Measurements from ENCODE around the gene COMT.

Gene COMT

GRCh38 chr22:19951346-19951745, 9.8 kb downstream of the COMT start:
- no peak overlapping the region for H3K4me3 Mint-ChIP-seq
- H3K27me3 Mint-ChIP-seq: no peaks in the 10 kb centered on the region
- H3K9me3 Mint-ChIP-seq: no peaks in the 10 kb centered on the region
- peaks cover 30% of the 10 kb centered on the region for H3K4me1 Mint-ChIP-seq (ENCODE audit: low read depth)
- H3K36me3 Mint-ChIP-seq (ENCODE audit: low read depth): peaks cover 34% of the 10 kb centered on the region
- H3K27ac Mint-ChIP-seq: no peak overlapping the region

GRCh38 chr22:19955241-19956128, 13.9 kb downstream of the COMT start:
- H3K9me3 Mint-ChIP-seq: no peaks in the 10 kb centered on the region

DNA sequence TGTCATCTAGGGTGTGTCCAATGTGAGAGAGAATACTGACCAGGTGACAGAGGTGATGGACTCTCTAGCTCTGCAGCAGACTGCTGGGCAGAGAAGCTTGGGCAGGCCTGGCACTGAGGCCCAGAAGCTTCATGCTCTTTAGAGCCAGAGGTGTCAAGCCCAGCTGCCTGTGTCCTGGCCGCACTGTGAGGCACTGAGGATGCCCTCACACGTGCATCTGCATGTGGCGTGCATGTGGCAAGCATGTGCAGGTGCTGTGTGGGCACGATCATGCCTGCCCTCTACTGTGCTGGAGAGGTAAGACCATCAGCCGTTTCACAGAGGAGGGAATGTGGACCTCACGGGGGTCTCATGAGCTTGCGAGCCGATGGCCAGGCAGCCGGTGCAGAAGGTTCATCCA, 15.9 kb downstream of the COMT start:
- H3K27me3 Mint-ChIP-seq: no peaks in the 10 kb centered on the region
- H3K9me3 Mint-ChIP-seq: no peaks in the 10 kb centered on the region
- H3K4me1 Mint-ChIP-seq (ENCODE audit: low read depth): peaks cover 19% of the 10 kb centered on the region
- no peak overlapping the region for H3K27ac Mint-ChIP-seq
- peaks cover 6% of the 10 kb centered on the region for H3K36me3 Mint-ChIP-seq (ENCODE audit: low read depth)
- H3K4me3 Mint-ChIP-seq: no peak overlapping the region

More at GRCh38 chr22:19955241-19956128, 13.9 kb downstream of the COMT start:
- H3K4me3 Mint-ChIP-seq: no peak overlapping the region
- peak overlapping the region; percentile 68 for H3K27ac Mint-ChIP-seq
- no peaks in the 10 kb centered on the region for H3K27me3 Mint-ChIP-seq
- peaks cover 16% of the 10 kb centered on the region for H3K36me3 Mint-ChIP-seq (ENCODE audit: low read depth)
- H3K4me1 Mint-ChIP-seq (ENCODE audit: low read depth): peaks cover 16% of the 10 kb centered on the region

DNA sequence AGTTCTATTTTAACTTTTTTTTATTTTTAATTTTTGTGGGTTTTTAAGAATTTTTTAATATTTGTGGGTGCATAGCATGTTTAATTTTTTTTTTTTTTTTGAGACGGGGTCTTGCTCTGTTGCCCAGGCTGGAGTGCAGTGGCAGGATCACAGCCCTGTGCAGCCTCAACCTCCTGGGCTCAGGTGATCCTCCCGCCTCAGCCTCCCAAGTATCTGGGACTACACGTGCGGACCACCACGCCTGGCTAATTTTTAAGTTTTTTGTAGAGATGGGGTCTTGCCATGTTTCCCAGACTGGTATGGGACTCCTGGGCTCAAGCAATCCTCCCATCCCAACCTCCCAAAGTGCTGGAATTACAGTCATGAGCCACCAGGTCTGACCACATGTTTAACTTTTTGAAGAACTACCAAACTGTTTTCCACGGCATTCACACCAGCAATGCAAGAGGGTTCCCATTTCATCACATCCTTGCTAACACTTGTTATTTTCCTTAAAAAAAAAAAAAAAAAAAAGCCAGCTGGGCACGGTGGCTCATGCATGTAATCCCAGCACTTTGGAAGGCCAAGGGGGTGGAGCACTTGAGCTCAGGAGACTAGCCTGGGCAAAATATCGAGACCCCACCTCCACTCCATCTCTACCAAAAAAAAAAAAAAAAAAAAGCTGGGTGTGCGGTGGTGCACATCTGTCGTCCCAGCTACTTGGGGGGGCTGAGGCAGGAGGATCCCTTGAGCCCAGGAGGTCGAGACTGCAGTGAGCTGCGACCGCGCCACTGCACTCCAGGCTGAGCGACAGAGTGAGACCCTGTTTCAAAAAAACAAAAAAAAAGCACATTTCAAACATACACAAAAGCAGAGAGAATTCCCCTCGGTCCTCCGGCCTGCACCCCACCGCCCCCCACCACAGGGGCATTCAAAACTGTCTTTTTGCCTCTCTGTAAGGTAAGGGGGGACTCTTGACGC, 16.8 kb downstream of the COMT start:
- Mint-ChIP-seq H3K27ac (no peak overlapping the region), H3K4me3 (no peak overlapping the region)

DNA sequence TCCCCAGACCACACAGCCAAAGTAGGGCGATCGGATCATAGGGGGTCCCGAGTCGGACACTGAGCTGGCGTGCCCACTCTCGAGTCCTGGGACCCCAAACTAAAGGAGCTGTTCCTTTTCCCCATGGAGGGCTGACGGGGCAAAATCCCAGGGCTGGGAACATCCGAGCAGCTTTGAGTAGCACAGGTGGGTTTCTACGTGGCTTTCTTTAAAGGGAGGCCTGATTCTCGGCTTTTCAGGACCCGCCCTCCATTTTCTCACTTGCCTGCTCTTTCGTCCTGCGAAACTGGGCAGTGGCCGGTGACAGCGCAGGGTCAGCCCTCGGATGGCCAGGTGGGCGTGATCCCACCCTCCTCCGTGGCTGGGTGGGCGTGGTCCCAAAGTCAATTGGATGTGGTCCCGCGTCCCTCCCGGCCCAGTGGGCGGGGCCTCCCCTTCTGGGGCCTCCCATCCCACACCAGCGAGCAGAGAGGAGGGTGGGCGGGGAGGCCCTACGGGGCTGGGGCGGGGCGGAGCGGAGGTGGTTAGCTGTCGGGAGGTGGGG, 17.5 kb downstream of the COMT start:
- Mint-ChIP-seq H3K27ac (no peak overlapping the region), H3K27me3 (no peaks in the 10 kb centered on the region), H3K4me3 (no peak overlapping the region), H3K4me1 (ENCODE audit: low read depth) (peaks cover 22% of the 10 kb centered on the region), H3K36me3 (ENCODE audit: low read depth) (peaks cover 6% of the 10 kb centered on the region), H3K9me3 (no peaks in the 10 kb centered on the region)

More for the DNA sequence above, 16.8 kb downstream of the COMT start:
- no peaks in the 10 kb centered on the region for H3K27me3 Mint-ChIP-seq
- H3K4me1 Mint-ChIP-seq (ENCODE audit: low read depth): peaks cover 22% of the 10 kb centered on the region
- H3K9me3 Mint-ChIP-seq: no peaks in the 10 kb centered on the region
- H3K36me3 Mint-ChIP-seq (ENCODE audit: low read depth): peaks cover 6% of the 10 kb centered on the region

DNA sequence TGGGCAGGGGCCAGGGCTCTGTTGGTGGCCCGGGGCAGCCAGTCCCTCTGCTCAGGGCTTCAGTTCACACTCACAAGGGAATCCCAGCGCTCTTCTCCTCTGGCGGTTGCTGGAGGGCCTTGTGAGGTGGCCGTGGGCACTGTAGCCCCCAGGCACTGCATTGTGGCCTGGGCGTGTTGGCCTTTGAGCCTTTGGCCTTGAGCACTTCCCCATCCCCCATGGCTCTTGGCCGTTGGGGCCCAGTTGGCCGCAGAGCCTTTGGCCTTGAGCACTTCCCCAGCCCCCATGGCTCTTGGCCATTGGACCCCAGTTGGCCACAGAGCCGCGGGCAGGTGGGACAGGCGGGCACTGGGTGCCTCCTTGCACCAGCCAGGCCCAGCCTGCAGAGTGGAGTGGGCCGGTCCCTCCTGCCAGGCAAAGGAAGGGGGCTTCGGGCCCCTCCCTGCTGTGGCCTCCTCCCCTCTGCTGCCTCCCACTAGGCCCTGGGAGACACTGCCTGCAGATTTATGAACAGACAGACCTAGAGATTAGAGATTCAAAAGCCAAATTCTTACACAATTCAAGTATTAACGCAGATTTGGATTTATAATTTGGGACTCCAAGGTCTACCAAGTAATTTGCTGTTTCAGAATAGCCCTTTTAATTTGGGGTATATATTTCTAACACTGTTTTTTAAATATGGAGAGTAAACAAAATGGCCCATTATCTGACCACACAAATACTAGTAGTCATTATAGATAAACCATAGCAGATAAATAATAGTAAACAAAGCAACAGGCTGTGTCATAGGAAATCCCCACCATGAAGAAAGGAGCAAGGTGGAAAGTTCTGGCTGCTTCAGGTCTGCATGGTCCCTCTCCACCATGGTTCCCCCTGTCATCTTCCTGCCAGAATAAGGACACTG, 18.3 kb downstream of the COMT start:
- H3K36me3 Mint-ChIP-seq (ENCODE audit: low read depth): peaks cover 6% of the 10 kb centered on the region
- H3K4me3 Mint-ChIP-seq: no peak overlapping the region
- H3K27ac Mint-ChIP-seq: no peak overlapping the region
- H3K9me3 Mint-ChIP-seq: no peaks in the 10 kb centered on the region
- H3K4me1 Mint-ChIP-seq (ENCODE audit: low read depth): peaks cover 22% of the 10 kb centered on the region
- H3K27me3 Mint-ChIP-seq: no peaks in the 10 kb centered on the region

DNA sequence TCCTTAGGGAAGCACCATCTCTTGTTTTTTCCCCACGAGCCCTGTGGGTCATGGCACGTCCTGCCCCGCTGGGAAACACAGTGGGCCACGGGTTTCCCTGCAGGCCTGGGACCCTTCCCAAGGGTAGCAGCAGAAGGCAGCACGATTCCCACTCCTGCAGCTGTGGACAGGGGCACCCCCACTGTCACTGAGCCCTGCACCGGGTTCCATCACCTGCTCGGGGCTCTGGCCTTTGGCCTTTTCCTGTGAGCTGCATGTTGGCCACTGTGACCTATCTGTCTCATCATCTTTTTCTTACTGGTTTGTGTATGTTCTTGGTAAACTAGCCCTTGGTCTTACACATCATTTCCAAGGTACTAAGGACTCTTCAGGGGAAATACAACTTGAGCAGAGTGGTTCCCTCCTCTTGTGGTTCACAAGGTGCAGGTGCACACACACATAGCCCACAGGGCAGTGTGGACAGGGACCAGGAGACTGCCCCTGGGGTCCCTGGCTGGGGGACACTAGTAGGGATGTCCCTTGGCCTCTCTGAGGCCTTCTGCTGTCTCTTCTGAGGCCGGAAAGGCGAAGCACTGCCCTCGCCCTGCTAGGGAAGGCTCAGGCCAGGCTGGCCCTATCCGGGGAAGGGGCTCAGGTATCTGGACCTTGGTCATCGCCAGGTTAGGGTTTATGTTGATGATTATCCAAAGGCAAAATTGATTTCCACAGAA, 19.1 kb downstream of the COMT start:
- H3K36me3 Mint-ChIP-seq (ENCODE audit: low read depth): peaks cover 2% of the 10 kb centered on the region
- H3K4me3 Mint-ChIP-seq: no peak overlapping the region
- no peaks in the 10 kb centered on the region for H3K9me3 Mint-ChIP-seq
- H3K27me3 Mint-ChIP-seq: no peaks in the 10 kb centered on the region
- H3K27ac Mint-ChIP-seq: no peak overlapping the region
- H3K4me1 Mint-ChIP-seq (ENCODE audit: low read depth): peaks cover 17% of the 10 kb centered on the region

GRCh38 chr22:19961201-19961580, 19.6 kb downstream of the COMT start:
- Mint-ChIP-seq H3K27ac (no peak overlapping the region), H3K9me3 (no peaks in the 10 kb centered on the region), H3K27me3 (no peaks in the 10 kb centered on the region), H3K4me1 (ENCODE audit: low read depth) (peaks cover 15% of the 10 kb centered on the region), H3K4me3 (no peak overlapping the region), H3K36me3 (ENCODE audit: low read depth) (peaks cover 4% of the 10 kb centered on the region)

DNA sequence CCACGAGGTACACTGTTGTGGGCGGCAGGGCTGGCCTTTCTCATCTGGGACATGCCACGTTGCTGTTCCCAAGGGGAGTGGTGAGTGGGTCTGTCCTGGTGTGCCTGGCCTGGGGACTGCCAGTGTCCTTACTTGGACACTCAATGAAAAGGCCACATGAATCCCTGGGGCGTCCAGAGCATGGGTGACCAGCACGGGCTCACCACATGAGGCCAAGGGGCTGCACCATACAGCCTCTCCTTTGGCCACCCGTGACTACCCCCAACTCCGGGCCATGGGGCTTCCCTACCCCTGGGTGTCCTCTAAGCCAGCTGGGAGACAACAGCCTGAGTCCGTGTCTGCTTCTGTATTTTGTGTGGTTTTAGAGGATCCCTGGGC, 20.3 kb downstream of the COMT start:
- Mint-ChIP-seq H3K27ac (no peak overlapping the region), H3K4me3 (no peak overlapping the region), H3K36me3 (ENCODE audit: low read depth) (peaks cover 7% of the 10 kb centered on the region), H3K9me3 (no peaks in the 10 kb centered on the region), H3K27me3 (no peaks in the 10 kb centered on the region), H3K4me1 (ENCODE audit: low read depth) (peaks cover 15% of the 10 kb centered on the region)

DNA sequence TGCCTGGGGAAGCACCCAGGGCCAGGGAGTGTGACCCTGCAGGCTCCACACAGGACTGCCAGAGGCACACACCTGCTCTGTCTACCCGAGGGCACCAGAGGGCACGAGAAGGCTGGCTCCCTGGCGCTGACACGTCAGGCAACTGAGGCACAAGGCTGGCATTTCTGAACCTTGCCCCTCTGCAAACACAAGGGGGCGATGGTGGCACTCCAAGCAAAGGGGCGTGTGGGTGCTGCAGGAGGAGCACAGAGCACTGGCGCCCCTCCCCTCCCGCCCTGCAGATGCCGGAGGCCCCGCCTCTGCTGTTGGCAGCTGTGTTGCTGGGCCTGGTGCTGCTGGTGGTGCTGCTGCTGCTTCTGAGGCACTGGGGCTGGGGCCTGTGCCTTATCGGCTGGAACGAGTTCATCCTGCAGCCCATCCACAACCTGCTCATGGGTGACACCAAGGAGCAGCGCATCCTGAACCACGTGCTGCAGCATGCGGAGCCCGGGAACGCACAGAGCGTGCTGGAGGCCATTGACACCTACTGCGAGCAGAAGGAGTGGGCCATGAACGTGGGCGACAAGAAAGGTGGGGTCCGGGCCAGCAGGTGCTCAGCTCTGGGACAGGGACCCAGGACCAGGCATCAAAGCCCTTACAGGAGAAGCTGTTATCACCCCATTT, 20.8 kb downstream of the COMT start:
- Mint-ChIP-seq H3K27me3 (no peaks in the 10 kb centered on the region), H3K27ac (no peak overlapping the region), H3K9me3 (no peaks in the 10 kb centered on the region), H3K36me3 (ENCODE audit: low read depth) (peaks cover 11% of the 10 kb centered on the region), H3K4me1 (ENCODE audit: low read depth) (peaks cover 15% of the 10 kb centered on the region), H3K4me3 (no peak overlapping the region)

- H3K27me3 Mint-ChIP-seq: no peaks in the 10 kb centered on the region
- no peaks in the 10 kb centered on the region for H3K9me3 Mint-ChIP-seq
- no peak overlapping the region for H3K4me3 Mint-ChIP-seq
- peaks cover 11% of the 10 kb centered on the region for H3K36me3 Mint-ChIP-seq (ENCODE audit: low read depth)
- H3K4me1 Mint-ChIP-seq (ENCODE audit: low read depth): peaks cover 15% of the 10 kb centered on the region
- H3K27ac Mint-ChIP-seq: no peak overlapping the region
Measured at GRCh38 chr22:19962909-19963806, 21.6 kb downstream of the COMT start.

DNA sequence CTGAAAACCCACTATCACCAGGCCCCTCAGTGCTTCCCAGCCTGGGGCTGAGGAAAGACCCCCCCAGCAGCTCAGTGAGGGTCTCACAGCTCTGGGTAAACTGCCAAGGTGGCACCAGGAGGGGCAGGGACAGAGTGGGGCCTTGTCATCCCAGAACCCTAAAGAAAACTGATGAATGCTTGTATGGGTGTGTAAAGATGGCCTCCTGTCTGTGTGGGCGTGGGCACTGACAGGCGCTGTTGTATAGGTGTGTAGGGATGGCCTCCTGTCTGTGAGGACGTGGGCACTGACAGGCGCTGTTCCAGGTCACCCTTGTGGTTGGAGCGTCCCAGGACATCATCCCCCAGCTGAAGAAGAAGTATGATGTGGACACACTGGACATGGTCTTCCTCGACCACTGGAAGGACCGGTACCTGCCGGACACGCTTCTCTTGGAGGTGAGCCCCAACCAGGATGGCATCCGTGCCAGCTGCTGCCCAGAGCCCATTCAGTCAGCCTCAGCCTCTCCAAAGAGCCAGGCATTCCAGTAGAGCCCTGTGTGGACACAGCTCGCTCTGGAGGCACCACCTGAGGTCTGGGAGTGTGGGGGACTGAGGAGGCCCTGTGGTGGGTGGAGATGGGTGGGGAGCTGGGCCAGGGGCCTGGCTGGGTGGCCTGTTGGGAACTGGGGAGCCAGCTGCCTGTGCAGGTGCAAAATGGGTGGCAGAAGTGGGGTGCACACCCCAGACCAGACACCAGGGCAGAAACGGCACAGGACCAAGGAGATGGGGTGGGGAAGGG, 22.5 kb downstream of the COMT start:
- no peak overlapping the region for H3K27ac Mint-ChIP-seq
- H3K27me3 Mint-ChIP-seq: no peaks in the 10 kb centered on the region
- no peaks in the 10 kb centered on the region for H3K9me3 Mint-ChIP-seq
- H3K4me3 Mint-ChIP-seq: no peak overlapping the region
- peaks cover 11% of the 10 kb centered on the region for H3K36me3 Mint-ChIP-seq (ENCODE audit: low read depth)
- H3K4me1 Mint-ChIP-seq (ENCODE audit: low read depth): peaks cover 15% of the 10 kb centered on the region

All from stimulated activated naive CD8-positive, alpha-beta T cell treated with anti-CD3 and anti-CD28 coated beads, Interleukin-15, Interleukin-2, amounts not matched to agents 100 ng/mL and 50 ng/mL, for 24 hours (primary cell).